Thyroid gland (tissue), 4 donors: ENCODE measurements around the gene SLC25A18.

ENCODE experiments used
- POLR2A ChIP-seq, 2 donors: fragments of 450-650 bp; IDR thresholded peaks; one replicate each; pipeline ENCODE4 v1.6.1; 2017; ENCODE audit warnings: antibody characterized with exemption in 2 of 2, mild to moderate bottlenecking in 2 of 2, moderate library complexity in 1 of 2
- TF ChIP-seq, protein P1 (sequence below), 6 experiments: fragments of 200-600 bp in 3 of 6; fragments of 450-650 bp in 3 of 6; sonication (generic) in 3 of 6; IDR thresholded peaks; one replicate each; pipeline ENCODE4 v1.5.1; 2016 to 2019; ENCODE audit warnings: antibody characterized with exemption in 6 of 6, mild to moderate bottlenecking in 2 of 6, inconsistent platforms in 1 of 6, moderate library complexity in 1 of 6

DNA sequence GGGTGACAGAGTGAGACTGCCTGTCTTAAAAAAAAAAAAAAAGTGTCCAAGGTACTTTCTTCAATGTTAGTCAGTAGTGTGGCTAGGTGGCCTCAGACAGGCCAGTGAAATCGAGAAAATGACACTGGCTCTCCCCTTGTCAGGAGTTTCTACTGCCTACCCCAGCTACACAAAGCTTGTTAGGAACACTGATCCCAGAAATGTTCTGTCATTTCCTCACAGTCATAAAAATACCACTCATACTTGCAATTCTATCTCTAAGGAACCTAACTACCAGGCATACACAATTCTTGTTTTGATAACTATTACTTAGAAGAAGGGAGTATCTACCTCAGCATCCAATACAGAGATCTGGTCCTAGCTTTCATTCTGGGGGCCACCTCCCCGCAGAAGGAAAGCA lies 33.9 kb downstream of the SLC25A18 start:
- TF ChIP-seq, protein P1, sequence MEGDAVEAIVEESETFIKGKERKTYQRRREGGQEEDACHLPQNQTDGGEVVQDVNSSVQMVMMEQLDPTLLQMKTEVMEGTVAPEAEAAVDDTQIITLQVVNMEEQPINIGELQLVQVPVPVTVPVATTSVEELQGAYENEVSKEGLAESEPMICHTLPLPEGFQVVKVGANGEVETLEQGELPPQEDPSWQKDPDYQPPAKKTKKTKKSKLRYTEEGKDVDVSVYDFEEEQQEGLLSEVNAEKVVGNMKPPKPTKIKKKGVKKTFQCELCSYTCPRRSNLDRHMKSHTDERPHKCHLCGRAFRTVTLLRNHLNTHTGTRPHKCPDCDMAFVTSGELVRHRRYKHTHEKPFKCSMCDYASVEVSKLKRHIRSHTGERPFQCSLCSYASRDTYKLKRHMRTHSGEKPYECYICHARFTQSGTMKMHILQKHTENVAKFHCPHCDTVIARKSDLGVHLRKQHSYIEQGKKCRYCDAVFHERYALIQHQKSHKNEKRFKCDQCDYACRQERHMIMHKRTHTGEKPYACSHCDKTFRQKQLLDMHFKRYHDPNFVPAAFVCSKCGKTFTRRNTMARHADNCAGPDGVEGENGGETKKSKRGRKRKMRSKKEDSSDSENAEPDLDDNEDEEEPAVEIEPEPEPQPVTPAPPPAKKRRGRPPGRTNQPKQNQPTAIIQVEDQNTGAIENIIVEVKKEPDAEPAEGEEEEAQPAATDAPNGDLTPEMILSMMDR (IDR thresholded peaks at IDR 0.05), result no peak
- no peak for TF ChIP-seq POLR2A (IDR thresholded peaks at IDR 0.05)
